HG03025 (cell line): ENCODE data around the gene ADA.

Experiments
- ATAC-seq: cut with Tn5 transposase; IDR thresholded peaks from one replicate; pipeline ENCODE4 v1.9.1; 2021; ENCODE audit warnings: mild to moderate bottlenecking, moderate library complexity; ENCODE audit not compliant: unreplicated experiment, low FRiP score

The ADA gene

DNA sequence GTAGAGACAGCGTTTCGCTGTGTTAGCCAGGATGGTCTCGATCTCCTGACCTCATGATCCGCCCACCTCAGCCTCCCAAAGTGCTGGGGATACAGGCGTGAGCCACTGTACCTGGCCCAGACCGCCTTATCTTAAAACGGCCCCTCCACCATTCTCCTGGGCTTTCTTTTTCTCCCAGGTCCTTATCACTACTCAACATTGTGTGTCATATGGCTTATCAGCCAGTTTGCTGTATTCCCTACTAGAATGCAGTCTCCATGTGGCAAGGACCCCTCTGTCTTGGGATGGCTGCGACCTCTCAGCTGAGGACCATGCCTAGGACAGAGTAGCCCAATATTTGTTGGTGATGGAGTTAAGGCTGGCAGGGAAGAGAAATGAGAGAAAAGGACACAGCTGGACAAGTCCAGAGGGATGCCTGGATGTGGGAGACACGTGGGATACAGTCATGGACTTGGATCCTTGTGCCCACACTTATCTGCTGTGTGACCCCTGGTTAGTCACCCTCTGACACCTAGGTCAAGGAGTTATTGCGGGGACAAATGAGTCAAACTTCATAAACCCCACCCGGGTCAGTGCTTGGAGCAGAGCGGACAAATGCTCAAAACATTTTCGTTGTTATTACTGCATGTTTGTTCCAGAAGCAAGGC lies 24.0 kb downstream of the ADA start:
- no peak for ATAC-seq

GRCh38 chr20:44626278-44626677 lies 25.2 kb downstream of the ADA start:
- ATAC-seq, result no peak

DNA sequence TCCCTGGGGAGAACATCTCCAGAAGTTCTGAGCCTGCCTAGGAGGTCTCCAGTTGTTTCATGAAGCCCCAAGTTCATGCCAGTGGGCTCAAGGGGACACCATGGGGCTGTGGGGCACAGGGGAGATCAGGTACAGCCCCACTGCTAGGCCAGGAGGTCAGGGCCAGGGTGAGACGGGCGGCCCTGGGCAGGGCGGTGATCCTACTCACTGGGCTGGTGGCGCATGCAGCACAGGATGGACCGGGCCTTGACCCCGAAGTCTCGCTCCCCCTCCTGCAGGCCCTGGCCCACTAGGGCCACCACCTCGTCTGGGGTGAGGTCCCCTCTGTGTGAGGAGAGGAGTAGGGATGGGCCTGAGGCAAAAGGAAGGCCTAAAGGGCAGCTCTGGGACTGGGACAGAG lies 26.1 kb downstream of the ADA start:
- ATAC-seq, result no peak

- no peak for ATAC-seq
Observed at GRCh38 chr20:44624743-44625271, 26.7 kb downstream of the ADA start.

GRCh38 chr20:44624152-44624551 lies 27.3 kb downstream of the ADA start:
- no peak for ATAC-seq

GRCh38 chr20:44622501-44623270 lies 28.8 kb downstream of the ADA start:
- ATAC-seq, result no peak

DNA sequence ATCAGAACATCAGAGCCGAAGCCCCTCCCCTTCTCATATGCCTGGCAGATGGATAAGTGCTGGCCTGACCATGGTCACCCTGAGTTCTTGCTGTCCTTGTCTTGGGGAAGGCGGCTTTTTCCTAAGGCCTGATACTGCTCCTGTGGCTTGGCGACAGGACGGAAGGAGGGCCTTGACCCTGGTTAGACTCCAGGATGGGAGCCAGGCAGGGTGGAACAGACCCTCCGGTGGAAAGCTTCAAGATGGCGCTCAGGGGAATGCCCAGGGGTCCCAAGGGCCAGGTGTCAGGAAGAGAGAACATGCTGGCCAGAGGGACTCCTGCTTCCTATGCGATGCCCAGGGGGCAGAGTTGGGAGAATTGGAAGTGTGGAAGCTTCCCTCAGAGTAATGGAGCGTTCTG lies 29.6 kb downstream of the ADA start:
- no peak for ATAC-seq

DNA sequence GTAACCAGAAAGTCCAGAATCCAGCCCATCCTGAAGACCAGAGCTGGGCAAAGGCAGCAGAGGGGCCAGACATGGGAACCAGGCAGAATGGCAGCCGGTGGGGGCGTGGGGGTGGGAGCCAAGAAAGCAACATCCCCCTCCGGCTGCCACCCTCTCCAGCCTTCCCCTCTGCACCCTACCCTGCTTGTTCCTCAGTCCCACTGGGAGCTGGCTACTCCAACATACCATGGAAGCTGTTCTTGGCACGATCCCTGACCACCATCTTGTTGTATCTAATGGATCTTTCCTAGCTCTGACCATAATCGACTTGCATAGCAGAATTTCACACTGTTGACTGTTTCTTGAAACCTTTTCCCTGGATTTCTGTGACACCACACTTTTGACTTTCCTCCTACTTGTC lies 30.2 kb downstream of the ADA start:
- no peak for ATAC-seq

GRCh38 chr20:44620030-44620429 lies 31.5 kb downstream of the ADA start:
- no peak for ATAC-seq

- ATAC-seq, result no peak
Observed at GRCh38 chr20:44619294-44619693, 32.2 kb downstream of the ADA start.

GRCh38 chr20:44618318-44618731 lies 33.2 kb downstream of the ADA start:
- no peak for ATAC-seq

DNA sequence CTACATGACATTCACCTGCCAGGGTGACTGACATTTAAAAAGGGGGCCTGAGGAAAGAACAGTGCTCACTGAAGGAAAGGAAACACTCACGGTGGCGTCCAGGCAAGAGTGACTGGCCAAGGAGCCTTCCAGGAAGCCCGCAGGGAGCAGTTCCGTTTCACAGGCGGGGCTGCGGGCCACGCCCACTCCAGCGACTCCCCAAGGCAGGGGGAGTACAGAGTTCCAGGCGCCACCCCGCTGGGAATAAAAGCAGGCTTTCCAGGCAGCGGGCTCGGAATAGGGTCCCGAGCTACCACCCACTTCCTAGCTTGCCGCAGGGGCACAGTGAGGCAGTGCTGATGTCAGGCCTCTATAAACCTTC lies 34.9 kb downstream of the ADA start:
- ATAC-seq, result no peak

- ATAC-seq, result no peak
Observed at GRCh38 chr20:44615876-44616603, 35.5 kb downstream of the ADA start.

GRCh38 chr20:44615169-44615791 lies 36.2 kb downstream of the ADA start:
- no peak for ATAC-seq

DNA sequence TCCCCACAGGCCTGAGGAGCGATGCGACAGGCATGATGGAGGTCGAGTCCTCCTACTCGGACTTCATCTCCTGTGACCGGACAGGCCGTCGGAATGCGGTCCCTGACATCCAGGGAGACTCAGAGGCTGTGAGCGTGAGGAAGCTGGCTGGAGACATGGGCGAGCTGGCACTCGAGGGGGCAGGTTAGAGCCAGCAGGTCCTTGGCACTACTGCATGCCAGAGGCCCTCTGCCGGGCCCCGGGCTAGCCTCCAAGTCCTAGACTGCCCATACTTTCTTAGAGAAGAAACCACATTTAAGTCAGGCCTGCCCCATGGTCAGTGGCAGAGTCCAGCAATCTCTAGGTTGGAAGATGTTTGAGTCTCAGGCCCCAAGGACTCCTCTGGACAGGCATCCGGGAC lies 37.0 kb downstream of the ADA start:
- ATAC-seq, result no peak

DNA sequence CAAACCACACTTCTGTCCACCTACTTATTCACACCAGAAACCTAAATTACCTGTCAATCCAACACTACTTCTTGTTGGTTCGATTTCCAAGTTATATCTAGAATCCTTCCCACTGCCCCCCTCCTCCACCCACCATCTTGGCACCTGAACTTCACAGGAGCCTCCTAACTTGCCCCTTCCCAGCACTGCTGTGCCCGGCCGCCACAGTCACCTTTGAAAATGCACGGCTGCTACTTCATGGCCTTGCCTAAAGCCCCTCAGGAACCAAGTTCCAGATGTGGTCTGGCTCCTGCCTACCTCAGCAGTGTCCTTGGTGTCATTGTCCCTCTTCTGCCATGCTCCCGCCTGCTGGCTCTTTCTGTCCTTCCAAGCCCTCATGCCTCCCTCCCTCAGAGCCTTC lies 37.9 kb downstream of the ADA start:
- no peak for ATAC-seq

DNA sequence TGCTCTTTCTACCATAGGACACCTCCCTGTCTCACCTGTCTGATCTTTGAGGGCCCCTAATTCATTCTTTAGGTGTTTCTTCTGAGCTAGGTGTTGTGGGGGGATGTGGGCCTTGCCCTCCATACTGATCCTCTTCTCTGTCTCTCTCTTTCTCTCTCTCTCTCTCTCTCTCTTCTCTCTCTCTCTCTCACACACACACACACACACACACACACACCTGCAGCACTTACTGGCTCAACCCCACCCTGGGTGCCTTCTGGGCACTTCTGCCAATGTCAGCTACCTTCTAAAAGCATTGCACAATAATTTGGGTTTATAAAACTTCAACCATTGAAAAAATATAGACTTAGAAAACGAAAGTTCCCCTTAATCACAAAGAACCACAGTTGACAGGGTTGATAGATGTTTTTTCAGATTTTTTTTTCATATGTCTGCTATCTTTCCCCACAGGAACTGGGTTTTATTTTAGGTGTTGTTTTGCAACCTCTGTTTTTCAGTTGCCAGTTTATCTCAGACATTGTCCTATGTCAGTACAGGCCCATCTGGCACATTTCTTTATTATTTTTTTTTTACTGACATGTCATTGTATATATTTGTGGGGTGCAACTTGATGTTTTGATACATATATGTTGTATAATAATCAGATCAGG lies 41.1 kb downstream of the ADA start:
- ATAC-seq, result no peak

DNA sequence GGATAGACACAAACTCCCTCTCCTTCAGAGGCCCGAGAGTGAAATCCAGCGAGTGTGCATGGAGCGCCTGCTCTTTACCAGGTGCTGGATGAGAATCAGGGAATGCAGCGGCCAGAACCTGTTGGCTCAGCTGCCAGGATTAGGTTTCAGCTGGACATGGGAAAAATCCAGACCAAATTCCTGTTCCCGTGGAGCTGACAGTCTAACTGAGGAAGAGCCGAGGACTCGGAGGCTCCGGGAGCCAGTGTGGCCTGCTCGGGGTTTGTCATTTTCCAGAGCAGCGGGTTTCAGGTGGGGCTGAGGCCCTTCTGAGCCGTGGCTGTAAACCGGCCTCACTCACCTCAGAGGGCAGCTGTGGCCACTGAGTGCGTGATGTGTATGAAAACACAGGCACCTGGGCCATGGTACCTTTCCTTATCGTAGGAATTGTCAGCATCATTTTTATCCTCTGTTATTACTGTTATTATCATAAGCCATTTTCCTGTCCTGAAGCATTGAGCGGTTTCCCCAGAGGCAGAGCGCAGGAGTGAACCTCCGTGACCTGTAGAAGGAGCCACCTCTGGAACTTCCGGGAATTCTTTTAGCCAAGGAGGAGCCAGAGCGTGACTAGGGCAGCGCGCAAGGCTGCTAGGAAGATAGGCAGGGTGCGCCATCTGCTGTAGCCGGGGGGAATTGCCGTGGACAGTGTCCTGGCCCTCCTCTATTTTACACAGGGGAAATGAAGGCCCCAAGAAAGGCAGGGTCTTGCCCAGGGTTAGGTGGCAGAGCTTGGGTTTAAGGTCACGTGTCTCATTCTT lies 41.8 kb downstream of the ADA start:
- ATAC-seq, result no peak

DNA sequence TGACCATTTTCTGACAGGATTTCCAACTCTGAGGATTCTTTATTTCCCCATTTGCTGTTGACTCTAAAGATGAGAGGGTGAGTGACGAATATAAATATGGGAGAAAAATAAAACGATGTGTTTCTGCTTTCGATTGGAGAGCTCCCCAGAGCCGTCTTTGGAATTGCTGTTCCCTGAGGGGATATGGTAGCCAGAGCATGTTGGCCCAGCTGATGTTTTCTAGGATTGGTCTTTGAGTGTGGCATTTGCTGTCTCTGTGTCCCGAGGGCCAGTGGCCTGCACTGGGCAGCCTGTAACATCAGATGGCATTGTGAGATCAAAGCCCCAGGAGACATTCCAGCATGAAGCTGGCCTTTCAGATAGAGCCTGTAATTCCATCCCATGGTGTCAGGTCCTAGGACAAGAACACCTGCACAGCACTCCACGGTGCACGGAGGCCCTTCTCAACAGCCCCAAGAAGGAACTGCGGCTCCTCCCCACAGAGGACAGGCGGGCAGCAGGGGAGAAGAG lies 42.4 kb downstream of the ADA start:
- ATAC-seq, result no peak
